HK-2 (cell line): ENCODE data around the gene NRP2.

Experiments used
- DNase-seq: peaks from one replicate; pipeline ENCODE4 v3.0.0-alpha.2; 2018; ENCODE audit not compliant: unreplicated experiment

The NRP2 gene

DNA sequence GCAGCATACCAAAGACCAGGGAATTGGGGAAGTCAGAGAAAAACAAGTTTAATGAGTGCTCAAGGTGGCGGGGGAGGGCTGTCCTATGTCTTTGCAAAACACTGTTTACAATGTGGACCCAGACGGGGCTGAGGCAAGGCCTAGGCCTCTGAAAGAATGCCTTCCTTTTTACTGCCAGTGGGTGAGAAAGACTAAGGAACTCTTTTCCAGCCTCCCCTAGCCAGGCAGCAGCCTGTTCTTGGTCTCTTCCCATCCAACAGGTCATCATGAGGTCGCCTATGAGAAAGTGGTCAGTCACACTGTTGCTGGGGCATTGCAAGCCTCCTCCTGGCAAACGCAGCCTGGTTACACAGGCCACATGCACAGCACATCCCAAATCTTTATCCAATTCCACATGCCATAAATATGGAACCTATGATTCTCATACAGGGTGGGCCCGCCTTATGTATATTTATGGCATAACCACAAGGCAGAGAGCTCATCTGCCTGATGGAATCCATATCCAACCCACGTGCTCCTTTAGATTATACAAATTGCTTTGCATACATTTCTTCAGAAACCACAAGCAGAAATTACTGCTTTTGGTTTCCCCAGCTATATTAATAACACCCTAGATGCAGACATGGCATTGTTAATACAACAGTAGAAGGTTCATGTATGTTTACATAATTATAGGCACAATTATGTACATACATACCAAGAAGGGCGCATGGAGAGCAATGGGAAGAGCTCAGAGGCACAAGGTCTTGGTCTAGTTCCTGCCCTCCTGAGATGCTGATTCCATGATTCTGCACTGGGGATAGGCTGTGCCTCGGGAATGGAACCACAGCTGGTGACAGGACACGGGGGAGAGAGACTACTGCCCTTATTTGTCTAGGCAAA lies 48.6 kb downstream of the NRP2 start:
- no peak for DNase-seq

DNA sequence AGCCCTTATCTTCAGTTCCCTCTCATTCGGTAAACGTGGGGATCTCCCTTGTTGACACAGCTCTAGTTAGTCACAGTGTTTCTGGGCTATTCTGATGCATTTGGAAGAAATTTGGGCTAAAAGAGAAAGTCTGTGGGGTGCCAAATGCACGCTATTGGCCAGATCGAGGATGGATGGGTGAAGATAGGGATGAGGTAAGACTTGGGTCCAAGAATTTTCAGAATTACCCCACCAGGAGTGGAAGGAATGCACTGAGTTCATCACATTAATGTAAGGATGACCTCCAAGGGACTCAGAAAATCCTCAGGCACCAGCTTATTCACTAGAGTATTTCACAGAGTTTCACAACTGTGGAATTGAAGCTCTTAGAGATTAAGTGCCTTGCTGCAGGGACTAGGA lies 49.3 kb downstream of the NRP2 start:
- DNase-seq: no peak

DNA sequence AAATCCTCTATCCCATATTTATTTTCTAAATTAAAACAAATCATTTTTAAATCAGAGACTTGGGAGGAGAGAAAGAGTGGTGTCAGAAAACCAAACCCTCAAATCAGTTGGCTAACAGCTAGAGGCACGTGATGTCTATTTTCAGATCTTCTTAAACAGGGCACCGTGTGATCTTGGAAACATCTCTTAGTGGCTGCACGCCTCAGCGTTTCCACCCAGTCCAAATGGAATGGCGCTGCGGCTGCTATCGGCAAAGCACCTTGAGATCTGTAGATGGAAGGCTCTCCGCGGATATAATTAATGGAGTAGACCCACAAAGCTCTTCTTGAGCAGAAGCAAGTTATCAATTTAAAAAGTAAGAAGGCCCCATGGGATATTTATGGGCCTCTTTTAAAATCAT lies 50.0 kb downstream of the NRP2 start:
- DNase-seq: no peak

DNA sequence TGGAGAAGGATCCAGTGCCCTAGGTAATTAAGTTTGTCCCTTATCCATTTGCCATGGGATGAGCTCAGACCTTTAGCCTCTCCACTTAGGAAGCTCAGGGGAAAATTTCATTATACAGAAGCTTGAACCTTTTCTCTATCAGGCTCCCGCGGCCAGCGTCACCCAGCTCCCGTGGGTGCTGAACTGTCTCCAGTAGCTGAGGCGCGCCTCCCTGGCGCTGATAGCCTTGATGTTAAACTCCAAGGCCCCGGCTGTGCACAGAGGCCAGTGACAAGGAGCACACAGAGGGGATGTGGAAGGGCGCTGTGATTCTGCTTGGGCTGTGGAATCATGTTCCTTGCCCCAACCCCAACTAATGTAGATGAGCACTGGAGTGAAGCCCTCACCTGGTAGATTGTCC lies 50.8 kb downstream of the NRP2 start:
- no peak for DNase-seq

DNA sequence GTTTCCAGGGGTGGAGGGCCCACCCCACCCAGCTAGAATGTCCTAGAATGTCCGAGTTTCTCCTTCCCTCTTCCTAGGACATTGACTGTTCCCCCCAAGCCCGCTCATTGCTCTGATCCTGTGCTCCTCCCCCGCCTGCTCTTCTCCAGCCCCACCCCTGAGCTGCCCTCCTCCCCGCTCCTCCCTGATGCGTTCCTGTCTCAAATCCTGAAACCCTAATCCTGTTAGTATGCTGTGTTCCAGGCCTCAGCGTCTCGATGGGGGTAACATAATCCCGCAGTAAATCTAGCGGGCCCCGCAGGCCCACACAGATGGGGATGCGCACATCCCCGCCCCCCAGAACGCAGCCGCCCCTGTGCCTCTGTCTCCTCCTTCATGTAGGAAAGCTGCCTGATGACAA lies 51.3 kb downstream of the NRP2 start:
- no peak for DNase-seq

DNA sequence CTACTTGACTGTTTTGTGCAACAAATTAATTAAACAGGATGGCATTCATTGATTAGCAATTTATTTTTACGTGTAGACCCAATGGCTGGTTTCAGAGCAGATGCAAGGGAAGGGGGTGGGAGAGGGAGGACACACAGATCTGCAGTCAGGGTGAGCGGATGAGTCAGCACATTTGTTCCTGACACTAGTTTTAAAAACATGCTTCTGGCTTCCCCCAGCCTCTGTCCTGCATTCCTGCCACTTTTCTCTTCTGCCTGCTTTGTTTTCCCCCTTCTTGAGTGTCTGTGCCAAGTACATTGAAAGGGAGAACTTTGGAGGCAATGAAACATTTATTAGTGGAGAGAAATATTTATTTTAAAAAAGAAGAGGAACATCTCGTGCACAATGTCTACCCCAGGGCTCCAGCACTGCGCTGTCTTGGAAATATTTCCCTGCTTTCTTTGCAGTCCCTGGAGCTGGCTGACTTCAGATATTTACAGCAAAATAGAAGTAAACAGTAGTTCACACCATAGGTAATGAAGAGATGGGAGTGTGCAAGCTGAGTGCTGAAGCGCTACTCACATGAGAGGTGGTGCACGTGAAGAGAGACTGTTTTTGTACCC lies 52.2 kb downstream of the NRP2 start:
- DNase-seq: peak; percentile 27

DNA sequence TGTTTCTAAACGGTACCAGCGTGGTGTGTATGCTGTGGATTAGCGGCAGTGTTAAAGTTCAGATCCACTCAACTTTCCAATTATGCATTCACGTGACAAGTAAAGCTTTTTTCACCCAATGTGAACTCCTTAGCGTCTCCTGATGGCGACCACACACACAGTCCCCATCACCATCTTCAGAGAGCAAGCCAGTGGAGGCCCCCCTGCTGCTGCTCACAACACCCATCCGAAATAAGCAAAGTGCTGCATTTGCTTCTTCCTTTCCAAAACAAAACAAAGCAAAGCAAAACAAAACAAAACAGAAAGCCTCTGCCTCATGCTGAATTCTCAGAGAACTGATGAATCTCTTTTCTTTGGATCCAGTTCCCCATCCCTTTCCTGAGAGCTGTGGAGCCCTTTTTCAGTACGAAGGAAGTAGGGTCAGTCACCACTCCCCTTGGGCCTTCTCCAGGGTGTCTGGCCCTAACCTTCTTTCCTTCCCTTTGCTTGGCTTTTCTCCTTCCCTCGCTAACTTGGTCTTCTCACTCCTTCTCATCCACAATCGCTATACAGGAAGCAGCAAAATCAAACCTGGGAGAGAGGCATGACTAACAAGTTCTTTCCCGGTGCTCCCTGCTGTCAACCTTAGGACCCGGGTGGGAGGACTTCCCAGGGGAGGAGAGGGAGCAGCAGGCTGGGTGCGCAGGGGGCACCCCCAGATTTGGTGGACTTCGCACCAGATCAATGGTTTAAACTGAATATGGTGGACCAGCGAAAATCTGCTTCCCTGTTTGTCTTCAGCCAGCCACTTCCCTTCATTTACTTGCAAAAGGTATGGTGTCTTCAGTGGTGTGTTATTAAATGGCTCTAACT lies 56.0 kb downstream of the NRP2 start:
- DNase-seq: no peak

DNA sequence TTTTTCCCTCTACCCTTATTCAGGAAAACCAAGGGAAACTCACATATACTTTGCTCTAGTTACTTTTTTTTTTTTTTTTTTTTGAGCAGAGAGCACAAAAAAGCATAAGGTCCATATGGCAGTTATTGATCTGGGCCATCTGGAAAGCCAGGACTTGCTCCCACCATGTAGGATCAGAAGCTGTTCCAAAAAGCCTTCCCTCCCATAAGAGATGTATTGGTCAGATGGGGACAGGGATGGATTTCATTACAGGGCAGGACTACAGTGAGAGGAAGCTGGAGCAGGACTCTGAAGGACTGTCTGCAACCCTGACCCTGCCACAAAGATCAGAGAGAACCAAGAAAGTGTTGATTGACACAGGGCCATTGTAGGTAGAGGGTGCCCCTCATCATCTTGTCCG lies 57.3 kb downstream of the NRP2 start:
- no peak for DNase-seq

DNA sequence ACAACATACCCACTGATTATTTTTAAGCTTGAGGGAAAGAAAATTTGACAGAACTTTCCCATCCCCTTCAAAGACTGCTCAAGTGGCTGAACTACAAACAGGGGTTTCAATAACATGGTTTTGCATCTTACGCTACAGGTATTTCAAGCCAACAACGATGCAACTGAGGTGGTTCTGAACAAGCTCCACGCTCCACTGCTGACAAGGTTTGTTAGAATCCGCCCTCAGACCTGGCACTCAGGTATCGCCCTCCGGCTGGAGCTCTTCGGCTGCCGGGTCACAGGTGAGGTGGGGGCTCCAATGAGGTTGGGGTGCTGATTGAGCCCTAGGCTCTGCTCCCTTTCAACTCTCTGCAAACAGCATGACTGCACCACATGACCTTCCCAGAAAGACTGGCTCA lies 58.1 kb downstream of the NRP2 start:
- DNase-seq: no peak

DNA sequence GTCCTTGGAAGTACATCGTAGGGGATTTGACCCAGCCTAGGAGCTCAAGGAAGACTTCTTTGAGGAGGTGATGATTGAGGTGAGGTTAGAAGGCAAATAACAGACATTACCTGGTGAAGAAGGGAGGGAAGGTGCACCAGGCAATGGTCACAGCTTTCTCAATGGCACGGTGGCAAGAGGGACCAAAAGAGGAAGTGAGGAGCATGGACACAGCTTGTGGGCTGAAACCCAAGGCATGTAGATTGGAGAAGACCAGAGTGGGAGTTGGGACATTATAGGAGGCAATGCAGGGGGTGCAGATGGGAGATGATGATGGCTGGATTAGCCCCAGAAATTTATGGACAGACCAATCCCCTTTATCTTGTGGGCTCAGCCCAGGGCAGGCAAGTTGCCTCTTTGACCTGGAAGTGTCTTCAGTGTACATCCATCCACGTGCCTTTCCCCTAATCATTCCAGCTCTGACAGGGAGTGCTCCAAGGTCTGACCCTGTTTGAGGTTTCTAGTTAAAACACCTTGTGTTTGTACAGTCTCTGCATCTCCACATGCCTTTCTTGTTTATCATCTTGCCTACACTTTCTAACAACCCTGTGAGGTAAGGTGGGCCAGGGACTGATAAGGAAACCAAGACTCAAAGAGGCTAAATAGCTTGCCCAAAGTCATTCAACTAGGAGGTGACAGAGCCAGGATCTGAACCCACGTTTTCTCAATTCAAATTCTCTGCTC lies 59.1 kb downstream of the NRP2 start:
- DNase-seq: no peak

DNA sequence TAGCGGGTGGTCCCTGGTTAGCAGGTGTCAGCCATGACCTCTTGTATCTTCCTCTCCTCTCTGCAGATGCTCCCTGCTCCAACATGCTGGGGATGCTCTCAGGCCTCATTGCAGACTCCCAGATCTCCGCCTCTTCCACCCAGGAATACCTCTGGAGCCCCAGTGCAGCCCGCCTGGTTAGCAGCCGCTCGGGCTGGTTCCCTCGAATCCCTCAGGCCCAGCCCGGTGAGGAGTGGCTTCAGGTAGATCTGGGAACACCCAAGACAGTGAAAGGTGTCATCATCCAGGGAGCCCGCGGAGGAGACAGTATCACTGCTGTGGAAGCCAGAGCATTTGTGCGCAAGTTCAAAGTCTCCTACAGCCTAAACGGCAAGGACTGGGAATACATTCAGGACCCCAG lies 60.8 kb downstream of the NRP2 start:
- DNase-seq: no peak

DNA sequence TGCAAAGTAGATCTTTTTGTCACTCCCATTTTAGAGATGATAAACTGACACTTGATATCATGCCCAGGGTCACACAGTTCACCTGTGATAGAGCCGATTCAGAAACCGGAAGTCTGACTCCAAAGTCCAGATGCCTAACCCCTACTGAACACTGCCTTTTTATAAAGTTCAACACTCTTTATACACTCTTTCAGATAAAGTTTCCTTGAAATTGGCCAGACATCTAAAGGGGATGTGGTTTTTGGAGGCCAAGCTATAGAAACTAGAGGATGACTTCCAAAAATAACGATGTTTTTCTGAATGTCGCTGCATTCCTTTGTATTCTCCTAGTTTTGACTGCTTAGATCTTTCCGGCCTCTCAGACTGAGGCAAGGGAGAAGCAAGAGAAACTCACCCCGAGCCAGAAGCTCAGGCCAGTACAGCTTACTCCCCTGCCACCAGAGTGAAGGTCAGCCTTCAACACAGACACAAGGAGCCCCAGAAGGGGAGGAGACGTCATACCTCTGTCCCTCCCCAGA lies 61.8 kb downstream of the NRP2 start:
- no peak for DNase-seq

DNA sequence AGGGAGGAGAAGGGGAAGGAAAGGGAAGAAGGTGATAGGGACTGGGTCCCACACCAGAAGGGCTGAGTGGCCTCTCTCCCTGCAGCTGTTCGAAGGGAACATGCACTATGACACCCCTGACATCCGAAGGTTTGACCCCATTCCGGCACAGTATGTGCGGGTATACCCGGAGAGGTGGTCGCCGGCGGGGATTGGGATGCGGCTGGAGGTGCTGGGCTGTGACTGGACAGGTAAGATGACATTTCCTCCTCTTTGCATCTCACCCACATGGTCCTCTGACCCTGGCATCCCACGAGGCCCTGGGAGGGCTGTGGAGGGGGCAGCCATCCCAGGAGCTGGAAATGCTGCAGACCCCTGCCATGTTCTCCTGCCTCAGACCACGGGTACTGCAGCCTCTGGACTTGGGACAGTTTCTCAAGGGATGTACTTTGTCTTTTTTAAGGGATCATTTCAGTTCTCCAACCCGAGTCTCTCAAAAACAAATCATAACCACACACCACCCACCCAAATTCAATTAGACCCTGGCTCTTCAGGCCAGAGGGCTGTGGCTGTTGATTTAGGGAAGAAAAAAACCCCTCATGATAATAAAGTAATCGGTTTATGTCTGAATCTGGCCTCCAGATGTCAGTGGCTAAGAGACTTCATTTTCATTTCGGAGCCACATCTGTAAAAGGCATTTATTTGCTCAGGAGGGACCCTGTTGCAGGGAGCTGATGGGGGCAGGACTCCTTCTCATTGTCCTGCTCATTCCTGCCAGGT lies 63.5 kb downstream of the NRP2 start:
- DNase-seq: no peak

DNA sequence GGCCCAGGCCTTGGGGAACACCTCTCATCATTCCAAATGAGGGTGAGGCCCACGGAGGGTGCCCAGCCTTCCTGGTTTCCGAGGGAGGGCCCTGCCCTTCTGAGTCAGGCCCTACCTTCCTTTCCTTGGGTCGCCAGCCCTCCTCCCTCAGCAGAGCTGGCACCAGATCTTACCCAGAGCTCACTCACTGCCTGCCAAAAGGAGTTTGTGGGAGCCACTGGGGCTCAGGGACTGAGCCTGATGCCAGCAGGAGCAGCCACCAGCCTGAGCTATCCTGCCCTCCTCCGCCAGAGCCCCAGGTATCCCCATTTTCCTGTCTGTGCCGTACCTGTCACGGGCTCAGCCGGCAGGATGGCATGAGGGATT lies 64.1 kb downstream of the NRP2 start:
- no peak for DNase-seq

DNA sequence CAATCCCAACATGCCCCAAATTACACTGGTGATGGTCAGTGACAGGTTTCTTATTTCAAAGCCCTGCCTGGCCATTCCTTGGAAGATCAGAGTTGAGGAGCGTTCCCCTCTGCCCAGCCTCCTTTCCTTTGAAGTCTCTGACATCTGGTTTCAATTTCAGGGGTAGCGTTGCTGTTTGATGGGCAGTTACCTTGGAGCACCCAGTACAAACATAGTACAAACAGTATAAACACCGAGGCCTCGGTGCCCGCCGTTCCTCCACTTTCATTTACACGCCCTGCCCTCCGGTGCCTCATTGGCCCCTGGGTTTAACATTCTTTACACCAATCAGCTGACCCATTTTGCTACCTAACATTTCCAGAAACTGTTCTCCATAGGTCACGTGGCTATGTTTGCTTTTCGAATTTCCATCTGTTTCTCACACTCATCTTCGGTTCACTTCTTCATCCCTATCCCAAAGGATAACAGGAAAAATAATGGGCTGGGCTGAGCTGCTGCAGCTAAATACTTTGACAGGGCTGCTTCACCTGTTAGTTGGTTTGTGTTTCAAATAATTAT lies 65.6 kb downstream of the NRP2 start:
- DNase-seq: no peak

DNA sequence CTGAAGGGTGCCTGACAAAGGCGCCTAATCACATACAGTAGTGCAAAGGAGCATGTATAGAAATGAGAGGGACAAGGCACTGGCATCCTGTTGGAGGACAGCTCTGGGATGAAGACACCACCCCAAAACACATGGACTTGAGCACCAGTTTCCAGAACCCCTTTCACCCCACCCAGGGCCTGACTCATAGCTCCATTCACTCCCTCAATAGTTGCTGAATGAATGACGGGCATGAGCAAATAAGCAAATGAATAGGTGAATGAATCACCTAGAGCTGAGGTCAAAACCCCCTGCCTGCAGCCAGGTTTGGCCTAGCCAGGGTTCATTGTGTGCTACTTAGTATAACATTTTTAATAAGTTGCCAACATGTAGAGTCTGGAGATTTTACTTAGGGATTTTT lies 66.3 kb downstream of the NRP2 start:
- DNase-seq: peak; percentile 47

DNA sequence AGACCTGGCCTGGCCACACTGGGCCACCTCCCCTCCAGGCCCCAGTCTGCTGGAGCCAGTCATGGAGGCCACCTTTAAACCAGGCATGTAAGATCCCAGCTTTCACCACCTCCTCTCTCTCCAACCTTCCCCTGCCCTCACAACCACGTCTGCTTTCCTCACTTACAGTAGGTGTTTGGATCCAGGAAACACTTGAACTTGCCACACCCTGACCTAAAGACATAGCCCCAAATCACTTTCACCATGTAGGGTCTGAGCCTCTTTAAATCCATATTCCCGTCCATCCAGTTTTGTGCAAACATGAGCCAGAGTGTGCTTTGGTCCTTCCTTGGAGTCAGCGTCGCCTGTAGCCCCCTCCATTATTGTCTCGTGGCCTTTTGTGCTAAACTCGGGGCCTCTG lies 66.8 kb downstream of the NRP2 start:
- no peak for DNase-seq

DNA sequence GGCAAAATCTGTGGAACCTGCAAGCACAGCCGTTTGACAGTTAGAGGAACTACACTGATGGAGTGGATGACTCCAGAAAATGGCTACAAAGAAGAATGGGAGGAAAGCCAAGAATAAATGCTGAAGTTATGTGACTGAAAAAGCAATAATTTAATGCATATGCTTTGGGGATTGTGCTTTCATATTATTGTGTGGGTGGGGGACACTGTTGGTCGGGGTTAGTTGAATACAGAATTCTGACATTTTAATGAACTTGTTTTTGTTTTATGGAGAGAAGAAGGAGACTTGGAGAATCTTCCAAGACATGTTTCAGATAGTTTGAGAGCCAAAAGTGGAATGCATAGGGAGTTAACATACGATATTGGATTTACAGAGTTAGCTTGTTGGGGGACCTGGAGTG lies 68.5 kb downstream of the NRP2 start:
- no peak for DNase-seq

DNA sequence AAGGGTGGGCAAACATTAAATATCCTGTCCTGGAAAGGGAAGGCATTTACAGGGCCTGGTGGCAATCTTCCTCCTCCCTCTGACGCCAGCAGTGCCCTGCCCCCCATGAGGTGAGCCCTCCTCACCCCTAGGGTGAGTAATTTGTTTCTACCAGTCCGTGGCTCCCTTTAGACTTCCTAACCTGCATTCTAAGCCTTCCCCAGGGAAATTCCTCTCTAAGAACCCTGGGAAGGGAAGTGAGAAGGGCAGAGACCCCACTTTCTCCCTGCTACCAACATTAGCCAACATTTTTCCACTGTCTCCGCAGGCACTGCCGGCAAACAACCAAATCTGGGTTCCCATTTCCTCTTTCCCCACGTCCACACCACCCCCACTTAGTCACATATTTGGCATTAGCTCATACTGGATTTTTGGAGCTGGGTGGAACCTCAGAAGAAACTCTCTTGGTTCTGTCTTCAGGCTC lies 69.3 kb downstream of the NRP2 start:
- DNase-seq: no peak

DNA sequence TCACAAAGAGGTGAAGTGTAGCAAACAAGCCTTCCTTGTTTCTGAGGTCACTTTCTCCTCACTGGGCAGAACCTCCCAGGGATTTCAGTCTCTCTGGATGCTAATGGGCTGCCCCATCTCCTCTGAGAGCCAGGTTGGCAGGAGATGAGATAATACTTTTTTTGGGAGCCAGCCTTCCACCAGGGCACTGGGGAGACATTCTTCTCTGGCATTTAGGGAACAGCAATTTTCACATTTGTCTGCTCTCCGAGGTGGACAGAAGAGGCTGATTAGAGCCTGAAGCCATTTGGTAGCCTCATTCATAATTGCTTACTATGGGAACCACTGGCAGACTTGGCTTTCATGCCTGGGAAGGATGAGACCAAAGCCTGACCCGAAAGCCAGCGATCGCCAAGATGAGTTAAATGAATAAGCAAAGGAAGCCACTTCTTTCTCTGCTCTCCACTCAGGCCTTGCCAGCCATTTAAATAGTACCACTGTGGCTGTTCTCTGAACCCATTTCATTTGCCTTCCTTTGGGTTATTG lies 70.1 kb downstream of the NRP2 start:
- DNase-seq: no peak
